Common myeloid progenitor, CD34-positive (primary cell): Measurements from ENCODE around the gene STKLD1.
A peak's percentile ranks its signal among the peaks of the same experiment; 100 is the strongest.
"Not testable (repeated sequence)": the region's sequence is repeated elsewhere in the genome, so short reads cannot be mapped to it uniquely, and the experiment has no call there.

ENCODE experiments used
- CTCF ChIA-PET: fragments of 350-600 bp; sonication (Branson Sonifier 250); formaldehyde crosslinking; loops from one replicate; lab custom pipeline; 2021; ENCODE audit warnings: antibody characterized with exemption; lab: Charles Lee
- POLR2A ChIA-PET: fragments of 350-600 bp; sonication (Branson Sonifier 250); formaldehyde crosslinking; loops from one replicate; lab custom pipeline; 2021; ENCODE audit warnings: antibody characterized with exemption; lab: Charles Lee
- DNase-seq, 3 donors: peaks; one replicate each; pipeline versions ENCODE4 v3.0.0 to v3.0.0-alpha.2; 2013
- H3K27ac ChIP-seq, 2 experiments: 1 replicate in 1 of 2; 2 replicates in 1 of 2; pipeline ENCODE4 v1.7.0; 2013; ENCODE audit warnings: inconsistent platforms in 2 of 2, low read length in 2 of 2, mild to moderate bottlenecking in 2 of 2, low read depth in 1 of 2, moderate library complexity in 1 of 2; ENCODE audit not compliant: severe bottlenecking in 2 of 2, insufficient read depth in 1 of 2, poor library complexity in 1 of 2
- H3K27me3 ChIP-seq, 5 experiments: replicated peaks in 2 of 5; 1 replicate in 3 of 5; 2 replicates in 2 of 5; pipeline versions ENCODE4 v1.6.1 to v1.7.0; 2013; ENCODE audit warnings: low read length in 4 of 5, mild to moderate bottlenecking in 2 of 5, moderate library complexity in 2 of 5, inconsistent platforms in 1 of 5; ENCODE audit not compliant: insufficient read depth in 5 of 5, control insufficient read depth in 4 of 5
- H3K36me3 ChIP-seq, 4 experiments: 1 replicate in 2 of 4; 2 replicates in 2 of 4; pipeline versions ENCODE4 v1.6.1 to v1.7.0; 2013; ENCODE audit warnings: low read length in 3 of 4, control low read depth in 1 of 4, mild to moderate bottlenecking in 1 of 4; ENCODE audit not compliant: control insufficient read depth in 4 of 4, insufficient read depth in 4 of 4
- H3K4me1 ChIP-seq, 4 experiments: 1 replicate in 3 of 4; 2 replicates in 1 of 4; pipeline versions ENCODE4 v1.6.1 to v1.7.1; 2013; ENCODE audit warnings: low read length in 3 of 4, mild to moderate bottlenecking in 3 of 4, control low read depth in 1 of 4, inconsistent platforms in 1 of 4, moderate library complexity in 1 of 4; ENCODE audit not compliant: control insufficient read depth in 4 of 4, insufficient read depth in 4 of 4; ENCODE audit errors: control extremely low read depth in 1 of 4
- H3K4me3 ChIP-seq, 7 experiments: 1 replicate in 4 of 7; 2 replicates in 3 of 7; pipeline versions ENCODE4 v1.5.1 to v1.7.0; 2013; ENCODE audit warnings: mild to moderate bottlenecking in 7 of 7, low read length in 6 of 7, moderate library complexity in 6 of 7, inconsistent platforms in 2 of 7, low read depth in 2 of 7, control low read depth in 1 of 7; ENCODE audit not compliant: insufficient read depth in 4 of 7, control insufficient read depth in 1 of 7; ENCODE audit errors: extremely low read depth in 1 of 7
- H3K9me3 ChIP-seq, 5 experiments: 1 replicate in 4 of 5; 2 replicates in 1 of 5; pipeline versions ENCODE4 v1.6.1 to v1.7.1; 2013; ENCODE audit warnings: low read length in 4 of 5, mild to moderate bottlenecking in 2 of 5, inconsistent platforms in 1 of 5, low read depth in 1 of 5, moderate library complexity in 1 of 5; ENCODE audit not compliant: control insufficient read depth in 4 of 5, insufficient read depth in 2 of 5; ENCODE audit errors: control extremely low read depth in 1 of 5
- WGBS: methylation state at CpG from one replicate; pipeline ENCODE4 v1.1.5; 2013; ENCODE audit not compliant: insufficient coverage; 5-methylcytosine and 5-hydroxymethylcytosine counted together

Gene STKLD1

DNA sequence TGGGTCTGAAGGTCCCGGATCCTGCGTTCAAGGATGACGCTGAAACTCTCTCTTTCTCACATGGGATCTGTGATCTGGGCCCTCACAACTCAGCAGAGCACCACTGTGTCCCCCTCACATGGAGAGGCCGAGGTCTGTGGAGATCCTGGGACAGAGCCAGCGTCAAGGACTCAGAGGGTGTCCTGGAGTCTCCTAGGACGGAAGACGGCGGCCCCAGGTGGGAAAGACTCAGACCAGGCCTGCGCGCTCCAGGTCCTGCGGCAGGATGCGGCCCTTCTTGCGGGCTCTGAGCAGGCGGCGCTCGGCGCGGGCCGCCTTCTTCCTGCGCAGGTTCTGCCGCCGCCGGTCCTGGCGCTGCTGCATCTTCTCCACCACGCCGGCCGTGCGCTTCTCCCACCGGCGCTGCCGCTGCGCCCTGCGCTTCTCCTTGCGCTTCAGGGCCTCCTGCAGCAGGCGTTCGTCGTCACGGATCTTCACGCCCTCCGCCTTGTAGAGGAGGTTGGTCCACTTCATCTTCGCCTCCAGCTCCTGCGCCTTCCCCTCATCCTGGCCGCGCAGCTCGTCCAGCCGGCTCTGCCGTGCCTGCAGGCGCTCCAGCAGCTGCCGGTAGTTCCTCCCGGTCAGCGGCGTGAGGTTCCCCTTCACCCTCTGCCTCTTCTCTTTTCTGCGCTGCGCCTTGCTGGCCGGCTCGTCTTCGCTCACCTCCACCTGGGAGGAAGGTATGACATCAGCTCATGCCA, 44.4 kb upstream of the STKLD1 start:
- H3K4me1 ChIP-seq, result peaks cover 4 to 19% (median 19%) of the 10 kb centered on the region in 4 experiments
- no peak overlapping the region for H3K4me3 ChIP-seq
- peaks cover 18 to 48% (median 36%) of the 10 kb centered on the region in 4 experiments for H3K36me3 ChIP-seq
- no peak for DNase-seq
- ChIA-PET CTCF (interaction anchor here (1.1 to 3.3 kb wide), 4 partner anchors 12 to 93 kb away, joined by 3 to 10 read pairs (median 6); no protein-coding TSS in a partner anchor), POLR2A (no interaction called here)
- H3K27ac ChIP-seq, result no peak overlapping the region
- whole genome bisulfite sequencing, result 97% methylated on average over 57 of the region's 57 CpGs
- no peaks in the 10 kb centered on the region for H3K27me3 ChIP-seq
- H3K9me3 ChIP-seq, result no peaks in the 10 kb centered on the region

DNA sequence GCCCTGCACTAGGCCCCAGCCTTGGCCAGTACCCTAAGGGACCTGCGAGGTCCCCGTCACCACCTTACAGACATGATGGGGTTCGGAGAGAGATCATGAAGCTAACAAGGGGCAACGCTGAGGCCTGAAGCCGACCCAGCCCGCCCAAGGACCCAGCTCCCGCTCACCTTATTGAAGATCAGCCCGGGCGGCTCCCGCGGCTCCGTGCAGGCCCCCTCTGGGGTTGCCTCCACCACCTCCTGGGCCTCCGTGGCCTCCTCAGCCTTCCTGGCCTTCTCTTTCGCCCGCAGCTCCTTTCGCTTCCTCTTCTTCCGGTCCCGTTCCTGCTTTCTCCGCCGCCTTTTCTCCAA, 43.8 kb upstream of the STKLD1 start:
- H3K4me1 ChIP-seq, result peaks cover 4 to 21% (median 19%) of the 10 kb centered on the region in 4 experiments
- no peak overlapping the region for H3K27ac ChIP-seq
- CTCF ChIA-PET, result interaction anchor here (1.1 to 3.3 kb wide), 4 partner anchors 11 to 94 kb away, joined by 3 to 9 read pairs (median 3); no protein-coding TSS in a partner anchor
- H3K4me3 ChIP-seq, result no peak overlapping the region
- H3K9me3 ChIP-seq, result no peaks in the 10 kb centered on the region
- POLR2A ChIA-PET, result no interaction called here
- no peaks in the 10 kb centered on the region for H3K27me3 ChIP-seq
- peaks cover 18 to 48% (median 36%) of the 10 kb centered on the region in 4 experiments for H3K36me3 ChIP-seq
- 92% methylated on average over 19 of the region's 20 CpGs for WGBS
- DNase-seq, result no peak

DNA sequence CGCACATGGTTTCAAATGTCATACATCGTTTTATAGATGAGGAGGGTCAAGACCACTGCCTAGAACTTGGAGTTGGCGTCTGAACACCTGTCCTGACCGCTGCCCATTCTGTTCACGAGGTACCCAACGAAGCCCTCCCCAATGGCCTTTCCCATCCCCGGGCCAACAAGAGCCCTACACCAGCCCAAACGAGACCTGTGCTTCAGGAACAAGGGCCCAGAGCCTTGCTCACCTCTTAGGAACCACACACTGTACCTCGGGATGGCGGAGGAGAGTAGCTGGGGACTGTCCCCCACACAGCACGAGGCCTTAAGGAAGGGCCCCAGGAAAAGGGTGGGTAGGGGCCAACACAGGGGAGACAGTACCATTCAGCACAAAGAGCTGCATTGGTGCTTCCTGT, 43.2 kb upstream of the STKLD1 start:
- Histone ChIP-seq H3K4me3 (no peak overlapping the region), H3K27ac (no peak overlapping the region), H3K36me3 (peaks cover 18 to 51% (median 37%) of the 10 kb centered on the region in 4 experiments), H3K27me3 (no peaks in the 10 kb centered on the region), H3K4me1 (peaks cover 4 to 21% (median 19%) of the 10 kb centered on the region in 4 experiments), H3K9me3 (no peaks in the 10 kb centered on the region)
- no peak for DNase-seq
- ChIA-PET POLR2A (no interaction called here), CTCF (interaction anchor here (1.3 kb wide), 2 partner anchors 38 to 94 kb away, joined by 3 to 4 read pairs; no protein-coding TSS in a partner anchor)
- WGBS, result 93% methylated on average over 10 of the region's 11 CpGs

DNA sequence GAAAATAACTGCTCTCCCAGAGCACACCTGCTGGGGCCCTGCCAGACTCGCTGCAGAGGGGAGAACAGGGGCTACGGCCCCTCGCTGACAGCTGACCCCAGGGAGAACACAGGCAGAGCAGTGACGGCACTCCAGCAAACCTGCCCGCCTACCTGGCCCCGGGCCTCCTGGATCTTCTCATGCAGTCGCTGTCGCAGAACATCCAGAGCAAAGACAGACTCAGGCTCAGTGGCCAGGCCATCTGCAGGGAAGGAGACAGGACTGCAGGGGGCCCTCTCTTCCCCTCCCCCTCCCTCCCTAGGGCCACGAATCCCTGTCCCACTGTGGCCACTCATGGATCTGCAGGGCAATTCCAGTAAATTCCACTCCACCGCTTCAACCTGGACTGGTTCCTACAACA, 42.6 kb upstream of the STKLD1 start:
- POLR2A ChIA-PET, result no interaction called here
- peak overlapping the region in 1 of 2 experiments; percentile 10 for H3K27ac ChIP-seq

DNA sequence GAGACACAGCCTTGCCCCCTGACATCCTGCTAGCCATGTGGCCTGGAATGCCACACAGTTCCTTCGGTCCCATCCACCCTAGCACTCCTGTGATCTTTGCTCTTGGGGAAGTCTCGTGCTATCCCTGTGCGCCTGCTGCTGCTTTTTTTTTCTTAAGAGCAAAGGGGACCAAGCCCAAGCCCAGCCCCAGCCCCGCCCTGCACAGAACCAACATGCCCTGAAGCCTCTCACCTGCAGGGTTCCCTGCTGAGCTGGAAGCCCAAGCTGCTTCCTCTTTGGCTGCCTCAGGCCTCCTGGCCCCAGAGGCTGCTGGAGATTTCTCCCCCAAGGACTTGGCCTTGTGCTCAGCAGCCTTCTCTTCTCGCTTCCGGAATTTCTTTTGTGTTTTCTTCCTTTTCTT, 42.0 kb upstream of the STKLD1 start:
- WGBS, result 90% methylated on average over 6 of the region's 6 CpGs
- Histone ChIP-seq H3K36me3 (peaks cover 18 to 52% (median 41%) of the 10 kb centered on the region in 4 experiments), H3K4me1 (peaks cover 4 to 28% (median 24%) of the 10 kb centered on the region in 4 experiments), H3K27me3 (no peaks in the 10 kb centered on the region), H3K9me3 (no peaks in the 10 kb centered on the region), H3K27ac (no peak overlapping the region), H3K4me3 (peak overlapping the region in 2 of 7 experiments; percentile 72 to 88)
- ChIA-PET POLR2A (no interaction called here), CTCF (interaction anchor here (1.3 to 2.0 kb wide), 4 partner anchors 8 to 148 kb away, joined by 3 to 7 read pairs (median 4); no protein-coding TSS in a partner anchor)
- DNase-seq, result no peak

More for the DNA sequence above, 42.6 kb upstream of the STKLD1 start:
- DNase-seq, result no peak
- Histone ChIP-seq H3K4me1 (peaks cover 4 to 22% (median 19%) of the 10 kb centered on the region in 4 experiments), H3K27me3 (no peaks in the 10 kb centered on the region), H3K4me3 (no peak overlapping the region), H3K36me3 (peaks cover 18 to 51% (median 37%) of the 10 kb centered on the region in 4 experiments), H3K9me3 (no peaks in the 10 kb centered on the region)
- CTCF ChIA-PET, result interaction anchor here (1.3 to 1.5 kb wide), 4 partner anchors 9 to 95 kb away, joined by 3 to 4 read pairs (median 3); no protein-coding TSS in a partner anchor
- WGBS, result 98% methylated on average over 10 of the region's 10 CpGs

DNA sequence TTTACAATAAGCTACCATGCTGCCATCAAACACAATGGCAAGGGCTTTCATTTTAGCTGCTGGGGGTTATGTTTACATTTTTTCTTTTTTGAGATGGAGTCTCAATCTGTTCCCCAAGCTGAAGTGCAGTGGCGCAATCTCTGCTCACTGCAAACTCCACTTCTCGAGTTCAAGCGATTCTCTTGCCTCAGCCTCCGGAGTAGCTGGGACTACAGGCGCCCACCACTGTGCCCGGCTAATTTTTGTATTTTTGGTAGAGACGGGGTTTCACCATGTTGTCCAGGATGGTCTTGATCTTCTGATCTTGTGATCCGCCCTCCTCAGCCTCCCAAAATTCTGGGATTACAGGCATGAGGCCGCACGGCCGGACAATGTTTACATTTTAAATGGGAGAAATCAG, 41.3 kb upstream of the STKLD1 start:
- Histone ChIP-seq H3K4me3 (peak overlapping the region in 6 of 7 experiments; percentile 62 to 95 (median 81)), H3K4me1 (peaks cover 7 to 35% (median 31%) of the 10 kb centered on the region in 4 experiments), H3K36me3 (peaks cover 18 to 58% (median 42%) of the 10 kb centered on the region in 4 experiments), H3K27ac (peak overlapping the region; percentile 58 to 88)
- POLR2A ChIA-PET, H3K27me3 ChIP-seq, H3K9me3 ChIP-seq, DNase-seq: not testable (repeated sequence)
- CTCF ChIA-PET, result interaction anchor here (0.8 to 2.0 kb wide), 6 partner anchors 8 to 154 kb away, joined by 3 to 7 read pairs (median 3); no protein-coding TSS in a partner anchor
- 96% methylated on average over 5 of the region's 11 CpGs for WGBS
